Muscle layer of duodenum (tissue), 2 donors: ENCODE data around the gene NEUROG1.

ENCODE experiments used
- H3K27ac ChIP-seq: one replicate; pipeline ENCODE4 v1.7.0; 2013; ENCODE audit warnings: mild to moderate bottlenecking, low read length
- H3K27me3 ChIP-seq: one replicate; pipeline ENCODE4 v1.7.0; 2013; ENCODE audit warnings: low read depth, mild to moderate bottlenecking, control low read depth, low read length
- H3K36me3 ChIP-seq, 2 donors: one replicate each; pipeline ENCODE4 v1.7.0; 2013; ENCODE audit warnings: low read length in 2 of 2, control low read depth in 1 of 2, mild to moderate bottlenecking in 1 of 2; ENCODE audit not compliant: insufficient read depth in 2 of 2, control insufficient read depth in 1 of 2
- H3K4me1 ChIP-seq, 2 donors: one replicate each; pipeline ENCODE4 v1.7.0; 2013; ENCODE audit warnings: low read length in 2 of 2, mild to moderate bottlenecking in 2 of 2, control low read depth in 1 of 2, moderate library complexity in 1 of 2; ENCODE audit not compliant: insufficient read depth in 2 of 2, control insufficient read depth in 1 of 2
- H3K4me3 ChIP-seq, 2 donors: one replicate each; pipeline ENCODE4 v1.7.0; 2013; ENCODE audit warnings: low read length in 2 of 2, low read depth in 1 of 2, mild to moderate bottlenecking in 1 of 2
- H3K9me3 ChIP-seq, 2 donors: one replicate each; pipeline ENCODE4 v1.7.0; 2013; ENCODE audit warnings: low read length in 2 of 2, control low read depth in 1 of 2, mild to moderate bottlenecking in 1 of 2; ENCODE audit not compliant: control insufficient read depth in 1 of 2
- donor health status: healthy.

The NEUROG1 gene

GRCh38 chr5:135491552-135492318 lies 44.0 kb downstream of the NEUROG1 start:
- peaks cover 47% of the 10 kb centered on the region for H3K27me3 ChIP-seq
- H3K4me1 ChIP-seq, result peaks cover 0 to 24% of the 10 kb centered on the region in 2 donors
- no peaks in the 10 kb centered on the region for H3K36me3 ChIP-seq
- H3K9me3 ChIP-seq, result no peaks in the 10 kb centered on the region
- no peak overlapping the region for H3K27ac ChIP-seq
- no peak overlapping the region for H3K4me3 ChIP-seq

GRCh38 chr5:135491038-135491551 lies 44.7 kb downstream of the NEUROG1 start:
- H3K4me1 ChIP-seq, result peaks cover 0 to 24% of the 10 kb centered on the region in 2 donors
- H3K4me3 ChIP-seq, result no peak overlapping the region
- no peaks in the 10 kb centered on the region for H3K36me3 ChIP-seq
- H3K27ac ChIP-seq, result no peak overlapping the region
- peaks cover 52% of the 10 kb centered on the region for H3K27me3 ChIP-seq
- H3K9me3 ChIP-seq, result no peaks in the 10 kb centered on the region

DNA sequence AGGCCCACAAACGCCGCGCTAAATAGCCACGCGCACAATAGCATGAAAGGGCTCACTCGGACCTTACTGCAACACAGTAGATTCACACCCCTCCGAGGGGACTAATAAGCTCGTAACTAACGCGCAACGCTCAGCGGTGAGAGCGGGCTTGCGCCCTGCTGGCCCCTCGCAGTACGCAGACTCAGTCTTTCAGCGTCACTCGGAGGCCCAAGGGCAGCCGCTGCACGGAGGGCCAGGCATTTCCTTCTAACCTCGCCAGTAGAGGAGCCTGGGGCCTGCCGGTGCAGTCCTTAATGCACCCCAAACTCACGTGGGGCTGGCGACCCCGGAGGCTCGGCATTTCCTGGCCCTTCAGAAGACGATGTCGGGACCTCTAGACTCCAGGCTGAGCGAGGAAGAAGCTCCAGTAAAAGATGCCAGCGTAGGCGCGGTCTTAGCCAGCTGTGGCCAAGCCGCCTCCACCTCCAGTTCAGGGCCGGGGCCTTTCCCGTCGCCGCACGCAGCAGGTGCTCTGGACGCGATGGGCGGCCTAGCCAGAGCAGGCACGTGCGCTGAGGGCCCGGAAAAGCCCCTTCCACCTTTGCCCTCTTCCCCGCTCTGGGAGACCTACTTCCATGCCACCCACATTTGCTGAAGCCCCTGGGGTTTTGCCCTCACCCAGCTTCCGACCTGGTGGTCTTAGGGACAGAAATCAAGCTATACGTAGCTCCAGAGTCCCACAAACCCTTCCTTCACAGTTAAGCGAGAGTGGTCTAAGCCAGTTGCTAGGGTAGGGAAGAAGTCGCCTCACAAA lies 45.3 kb downstream of the NEUROG1 start:
- Histone ChIP-seq H3K4me3 (peak overlapping the region in 1 of 2 donors; percentile 58), H3K36me3 (no peaks in the 10 kb centered on the region), H3K4me1 (peaks cover 0 to 24% of the 10 kb centered on the region in 2 donors), H3K27ac (no peak overlapping the region), H3K27me3 (peaks cover 57% of the 10 kb centered on the region), H3K9me3 (no peaks in the 10 kb centered on the region)

DNA sequence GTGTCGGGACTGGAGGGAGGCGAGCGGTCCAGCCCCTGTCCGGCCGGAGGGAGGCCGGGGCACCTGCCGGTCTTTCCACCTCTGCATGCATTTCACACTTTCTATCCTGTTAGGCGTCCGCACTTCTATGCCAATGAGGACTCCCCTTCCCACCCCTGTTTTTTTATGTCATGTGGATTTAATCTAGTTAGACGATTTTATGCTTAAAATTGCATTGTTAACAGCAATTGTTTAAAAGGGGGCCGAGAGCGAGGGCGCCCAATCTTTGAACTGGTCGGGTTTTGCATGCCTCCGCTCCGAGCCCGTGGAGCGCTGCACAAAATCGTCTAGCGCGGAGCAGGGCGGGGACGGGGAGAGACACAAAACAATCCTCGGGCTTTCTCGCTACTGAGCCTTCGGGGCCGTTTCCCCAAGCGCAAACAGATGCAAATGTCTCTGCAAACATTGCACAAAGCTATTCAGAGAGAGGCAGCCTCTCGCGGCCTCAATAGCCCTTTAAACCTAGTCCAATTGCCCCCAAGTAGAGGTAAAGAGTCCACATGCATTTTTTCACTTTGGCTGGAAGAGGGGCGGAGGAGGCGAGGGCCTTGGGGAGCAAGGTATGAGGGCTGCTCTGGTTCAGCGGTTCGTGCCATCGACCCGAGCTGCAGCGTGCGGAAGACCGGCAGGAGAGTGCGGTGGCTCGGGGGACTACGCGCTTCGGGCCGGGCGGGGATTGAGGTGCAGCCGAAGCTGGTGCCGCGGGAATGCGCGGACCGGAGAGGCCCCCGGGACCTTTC lies 46.1 kb downstream of the NEUROG1 start:
- peak overlapping the region in 1 of 2 donors; percentile 58 for H3K4me3 ChIP-seq
- peaks cover 58% of the 10 kb centered on the region for H3K27me3 ChIP-seq

GRCh38 chr5:135488727-135489465 lies 46.9 kb downstream of the NEUROG1 start:
- H3K4me1 ChIP-seq, result peaks cover 0 to 24% of the 10 kb centered on the region in 2 donors
- H3K27ac ChIP-seq, result no peak overlapping the region
- no peaks in the 10 kb centered on the region for H3K9me3 ChIP-seq
- H3K36me3 ChIP-seq, result no peaks in the 10 kb centered on the region
- peak overlapping the region; percentile 7 to 58 for H3K4me3 ChIP-seq
- H3K27me3 ChIP-seq, result peaks cover 58% of the 10 kb centered on the region

More for the DNA sequence above, 46.1 kb downstream of the NEUROG1 start:
- H3K27ac ChIP-seq, result no peak overlapping the region
- peaks cover 0 to 24% of the 10 kb centered on the region in 2 donors for H3K4me1 ChIP-seq
- H3K36me3 ChIP-seq, result no peaks in the 10 kb centered on the region
- no peaks in the 10 kb centered on the region for H3K9me3 ChIP-seq

- Histone ChIP-seq H3K4me1 (peaks cover 0 to 24% of the 10 kb centered on the region in 2 donors), H3K9me3 (no peaks in the 10 kb centered on the region), H3K36me3 (no peaks in the 10 kb centered on the region), H3K27me3 (peaks cover 58% of the 10 kb centered on the region), H3K27ac (no peak overlapping the region), H3K4me3 (peak overlapping the region in 1 of 2 donors; percentile 7)
Observed at GRCh38 chr5:135487839-135488514, 47.8 kb downstream of the NEUROG1 start.

GRCh38 chr5:135487037-135487395 lies 48.7 kb downstream of the NEUROG1 start:
- no peaks in the 10 kb centered on the region for H3K9me3 ChIP-seq
- H3K27me3 ChIP-seq, result peaks cover 58% of the 10 kb centered on the region
- H3K36me3 ChIP-seq, result no peaks in the 10 kb centered on the region
- H3K4me3 ChIP-seq, result no peak overlapping the region
- no peak overlapping the region for H3K27ac ChIP-seq
- peaks cover 0 to 24% of the 10 kb centered on the region in 2 donors for H3K4me1 ChIP-seq

DNA sequence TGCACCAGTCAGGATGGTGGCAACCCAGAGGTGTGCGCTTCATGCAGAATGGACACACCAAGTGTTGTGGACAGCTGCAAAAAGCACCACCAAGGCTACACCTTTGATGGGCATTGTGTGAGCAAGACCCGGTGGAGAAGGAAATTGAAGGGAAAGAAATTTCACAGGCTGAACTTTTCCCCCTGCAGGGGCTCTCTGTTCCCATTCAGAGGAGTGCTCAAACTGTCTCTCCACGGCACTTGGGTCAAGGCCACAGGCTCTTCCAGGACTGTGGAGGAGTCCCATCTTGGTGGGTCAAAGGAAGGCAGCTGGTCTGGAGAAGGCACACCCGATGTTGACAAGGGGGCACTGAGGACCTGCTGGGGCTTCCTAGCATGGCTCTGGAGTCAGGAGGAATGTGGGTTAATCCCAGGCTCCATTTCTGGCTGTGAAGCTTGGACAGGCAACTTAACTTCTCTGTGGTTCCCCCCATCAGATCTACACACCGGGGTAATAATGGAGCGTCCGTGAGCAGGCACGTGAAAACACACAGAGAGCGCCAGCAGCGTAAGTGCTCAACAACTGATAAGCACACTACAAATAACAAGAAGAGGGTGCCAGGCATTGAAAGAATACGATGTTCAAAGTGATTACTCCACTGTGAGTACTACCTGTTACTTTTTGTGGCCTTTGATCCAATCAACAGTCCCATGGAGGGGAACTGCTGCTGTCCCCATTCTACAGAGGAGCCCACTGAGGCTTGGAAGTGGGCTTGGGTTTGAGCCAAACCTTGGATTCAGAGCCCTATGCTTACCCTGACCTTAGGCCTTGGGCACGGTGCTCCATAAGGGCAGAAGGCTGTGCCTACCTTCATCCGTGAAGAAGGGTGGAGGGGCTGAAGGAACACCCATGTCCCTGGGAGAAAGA lies 49.4 kb downstream of the NEUROG1 start:
- Histone ChIP-seq H3K4me1 (peaks cover 0 to 24% of the 10 kb centered on the region in 2 donors), H3K27me3 (peaks cover 56% of the 10 kb centered on the region), H3K36me3 (no peaks in the 10 kb centered on the region)

GRCh38 chr5:135484674-135485086 lies 51.1 kb downstream of the NEUROG1 start:
- H3K36me3 ChIP-seq, result no peaks in the 10 kb centered on the region
- no peak overlapping the region for H3K27ac ChIP-seq
- no peaks in the 10 kb centered on the region for H3K9me3 ChIP-seq
- H3K4me3 ChIP-seq, result no peak overlapping the region
- peaks cover 39% of the 10 kb centered on the region for H3K27me3 ChIP-seq
- H3K4me1 ChIP-seq, result peaks cover 0 to 13% of the 10 kb centered on the region in 2 donors

More for the DNA sequence above, 49.4 kb downstream of the NEUROG1 start:
- no peak overlapping the region for H3K4me3 ChIP-seq
- no peaks in the 10 kb centered on the region for H3K9me3 ChIP-seq
- no peak overlapping the region for H3K27ac ChIP-seq
